ENCODE measurements around the gene BEAN1.

The BEAN1 gene

DNA sequence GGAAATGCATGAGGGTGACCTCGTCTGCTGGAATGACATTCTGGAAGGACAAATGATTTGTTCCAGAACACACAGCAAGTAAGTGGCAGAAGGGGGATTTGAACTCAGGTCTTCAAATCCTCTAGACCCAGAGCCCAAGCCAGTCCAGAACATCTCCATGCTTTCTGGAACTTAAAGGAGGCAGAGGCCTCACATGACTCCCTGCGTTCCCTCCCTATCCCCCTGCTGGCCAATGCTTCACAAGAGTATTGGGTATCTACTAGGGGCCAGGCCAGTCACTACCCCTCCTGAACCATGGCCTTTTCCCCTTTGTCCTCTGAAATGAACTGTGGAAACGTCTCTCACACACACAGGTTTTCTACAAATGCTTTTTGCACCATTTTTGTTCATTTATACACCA, 7.6 kb upstream of the BEAN1 start:
- peak; percentile 28; the same call in 1 of the 3 replicates for ATAC-seq
- no peak for TF ChIP-seq ZC3H10 (CRISPR knock-in tag; IDR thresholded peaks at IDR 0.05)
- TF ChIP-seq ESRRG (CRISPR knock-in tag; IDR thresholded peaks at IDR 0.05): no peak
- no peak for TF ChIP-seq ZNF70 (CRISPR knock-in tag; IDR thresholded peaks at IDR 0.05)
- TF ChIP-seq ZNF8 (CRISPR knock-in tag; IDR thresholded peaks at IDR 0.05): no peak
- TF ChIP-seq, protein P1, sequence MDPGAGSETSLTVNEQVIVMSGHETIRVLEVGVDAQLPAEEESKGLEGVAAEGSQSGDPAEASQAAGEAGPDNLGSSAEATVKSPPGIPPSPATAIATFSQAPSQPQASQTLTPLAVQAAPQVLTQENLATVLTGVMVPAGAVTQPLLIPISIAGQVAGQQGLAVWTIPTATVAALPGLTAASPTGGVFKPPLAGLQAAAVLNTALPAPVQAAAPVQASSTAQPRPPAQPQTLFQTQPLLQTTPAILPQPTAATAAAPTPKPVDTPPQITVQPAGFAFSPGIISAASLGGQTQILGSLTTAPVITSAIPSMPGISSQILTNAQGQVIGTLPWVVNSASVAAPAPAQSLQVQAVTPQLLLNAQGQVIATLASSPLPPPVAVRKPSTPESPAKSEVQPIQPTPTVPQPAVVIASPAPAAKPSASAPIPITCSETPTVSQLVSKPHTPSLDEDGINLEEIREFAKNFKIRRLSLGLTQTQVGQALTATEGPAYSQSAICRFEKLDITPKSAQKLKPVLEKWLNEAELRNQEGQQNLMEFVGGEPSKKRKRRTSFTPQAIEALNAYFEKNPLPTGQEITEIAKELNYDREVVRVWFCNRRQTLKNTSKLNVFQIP (CRISPR knock-in tag; IDR thresholded peaks at IDR 0.05; ENCODE audit: borderline replicate concordance, low read depth): no peak
- no peak for TF ChIP-seq GLIS3 (CRISPR knock-in tag; IDR thresholded peaks at IDR 0.05)
- no peak for TF ChIP-seq SNAI2 (CRISPR knock-in tag; IDR thresholded peaks at IDR 0.05)
- TF ChIP-seq RARB (CRISPR knock-in tag; IDR thresholded peaks at IDR 0.05): no peak
- no peak for TF ChIP-seq TOX (CRISPR knock-in tag; IDR thresholded peaks at IDR 0.05; ENCODE audit: borderline replicate concordance)
- TF ChIP-seq, protein P2, sequence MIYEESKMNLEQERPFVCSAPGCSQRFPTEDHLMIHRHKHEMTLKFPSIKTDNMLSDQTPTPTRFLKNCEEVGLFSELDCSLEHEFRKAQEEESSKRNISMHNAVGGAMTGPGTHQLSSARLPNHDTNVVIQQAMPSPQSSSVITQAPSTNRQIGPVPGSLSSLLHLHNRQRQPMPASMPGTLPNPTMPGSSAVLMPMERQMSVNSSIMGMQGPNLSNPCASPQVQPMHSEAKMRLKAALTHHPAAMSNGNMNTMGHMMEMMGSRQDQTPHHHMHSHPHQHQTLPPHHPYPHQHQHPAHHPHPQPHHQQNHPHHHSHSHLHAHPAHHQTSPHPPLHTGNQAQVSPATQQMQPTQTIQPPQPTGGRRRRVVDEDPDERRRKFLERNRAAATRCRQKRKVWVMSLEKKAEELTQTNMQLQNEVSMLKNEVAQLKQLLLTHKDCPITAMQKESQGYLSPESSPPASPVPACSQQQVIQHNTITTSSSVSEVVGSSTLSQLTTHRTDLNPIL (CRISPR knock-in tag; IDR thresholded peaks at IDR 0.05; ENCODE audit: low read depth): no peak
- no peak for TF ChIP-seq ZFP3 (CRISPR knock-in tag; IDR thresholded peaks at IDR 0.05)
- no peak for TF ChIP-seq PPARA (CRISPR knock-in tag; IDR thresholded peaks at IDR 0.05; ENCODE audit: borderline replicate concordance)
- no peak for TF ChIP-seq CSDC2 (CRISPR knock-in tag; IDR thresholded peaks at IDR 0.05)
- TF ChIP-seq ISL1 (CRISPR knock-in tag; IDR thresholded peaks at IDR 0.05): no peak
- TF ChIP-seq, protein P3, sequence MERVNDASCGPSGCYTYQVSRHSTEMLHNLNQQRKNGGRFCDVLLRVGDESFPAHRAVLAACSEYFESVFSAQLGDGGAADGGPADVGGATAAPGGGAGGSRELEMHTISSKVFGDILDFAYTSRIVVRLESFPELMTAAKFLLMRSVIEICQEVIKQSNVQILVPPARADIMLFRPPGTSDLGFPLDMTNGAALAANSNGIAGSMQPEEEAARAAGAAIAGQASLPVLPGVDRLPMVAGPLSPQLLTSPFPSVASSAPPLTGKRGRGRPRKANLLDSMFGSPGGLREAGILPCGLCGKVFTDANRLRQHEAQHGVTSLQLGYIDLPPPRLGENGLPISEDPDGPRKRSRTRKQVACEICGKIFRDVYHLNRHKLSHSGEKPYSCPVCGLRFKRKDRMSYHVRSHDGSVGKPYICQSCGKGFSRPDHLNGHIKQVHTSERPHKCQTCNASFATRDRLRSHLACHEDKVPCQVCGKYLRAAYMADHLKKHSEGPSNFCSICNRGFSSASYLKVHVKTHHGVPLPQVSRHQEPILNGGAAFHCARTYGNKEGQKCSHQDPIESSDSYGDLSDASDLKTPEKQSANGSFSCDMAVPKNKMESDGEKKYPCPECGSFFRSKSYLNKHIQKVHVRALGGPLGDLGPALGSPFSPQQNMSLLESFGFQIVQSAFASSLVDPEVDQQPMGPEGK (CRISPR knock-in tag; IDR thresholded peaks at IDR 0.05; ENCODE audit: borderline replicate concordance): no peak

DNA sequence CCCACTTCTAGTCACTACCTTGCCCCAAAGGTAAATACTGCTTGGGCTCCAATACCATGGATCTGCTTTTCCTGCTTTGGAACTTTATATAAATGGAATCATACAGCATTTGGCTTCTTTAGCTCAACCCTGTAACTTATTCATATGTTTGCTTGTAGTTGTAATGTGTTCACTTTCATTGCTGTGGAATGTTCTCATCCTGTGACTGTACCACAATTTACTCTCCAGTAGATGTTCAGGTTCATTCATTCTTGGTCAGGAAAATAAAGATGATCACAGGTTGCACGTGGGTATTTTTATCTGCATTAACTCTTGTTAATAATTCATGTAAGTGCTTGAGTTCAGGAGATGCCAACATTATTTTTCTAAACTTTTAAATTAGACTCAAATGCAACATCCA, 6.7 kb upstream of the BEAN1 start:
- TF ChIP-seq ISL1 (CRISPR knock-in tag; IDR thresholded peaks at IDR 0.05): no peak
- TF ChIP-seq, protein P3 (CRISPR knock-in tag; IDR thresholded peaks at IDR 0.05; ENCODE audit: borderline replicate concordance): no peak
- TF ChIP-seq ZC3H10 (CRISPR knock-in tag; IDR thresholded peaks at IDR 0.05): no peak
- TF ChIP-seq RARB (CRISPR knock-in tag; IDR thresholded peaks at IDR 0.05): no peak
- TF ChIP-seq, protein P2 (CRISPR knock-in tag; IDR thresholded peaks at IDR 0.05; ENCODE audit: low read depth): no peak
- TF ChIP-seq OSR1 (CRISPR knock-in tag; IDR thresholded peaks at IDR 0.05): no peak
- TF ChIP-seq, protein P4, sequence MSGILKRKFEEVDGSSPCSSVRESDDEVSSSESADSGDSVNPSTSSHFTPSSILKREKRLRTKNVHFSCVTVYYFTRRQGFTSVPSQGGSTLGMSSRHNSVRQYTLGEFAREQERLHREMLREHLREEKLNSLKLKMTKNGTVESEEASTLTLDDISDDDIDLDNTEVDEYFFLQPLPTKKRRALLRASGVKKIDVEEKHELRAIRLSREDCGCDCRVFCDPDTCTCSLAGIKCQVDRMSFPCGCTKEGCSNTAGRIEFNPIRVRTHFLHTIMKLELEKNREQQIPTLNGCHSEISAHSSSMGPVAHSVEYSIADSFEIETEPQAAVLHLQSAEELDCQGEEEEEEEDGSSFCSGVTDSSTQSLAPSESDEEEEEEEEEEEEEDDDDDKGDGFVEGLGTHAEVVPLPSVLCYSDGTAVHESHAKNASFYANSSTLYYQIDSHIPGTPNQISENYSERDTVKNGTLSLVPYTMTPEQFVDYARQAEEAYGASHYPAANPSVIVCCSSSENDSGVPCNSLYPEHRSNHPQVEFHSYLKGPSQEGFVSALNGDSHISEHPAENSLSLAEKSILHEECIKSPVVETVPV (CRISPR knock-in tag; IDR thresholded peaks at IDR 0.05): no peak
- no peak for TF ChIP-seq TOX (CRISPR knock-in tag; IDR thresholded peaks at IDR 0.05; ENCODE audit: borderline replicate concordance)
- no peak for TF ChIP-seq TCF4 (CRISPR knock-in tag; IDR thresholded peaks at IDR 0.05; ENCODE audit: borderline replicate concordance)
- no peak for TF ChIP-seq CSDC2 (CRISPR knock-in tag; IDR thresholded peaks at IDR 0.05)
- no peak for TF ChIP-seq ZFP3 (CRISPR knock-in tag; IDR thresholded peaks at IDR 0.05)
- no peak for TF ChIP-seq PPARA (CRISPR knock-in tag; IDR thresholded peaks at IDR 0.05; ENCODE audit: borderline replicate concordance)
- TF ChIP-seq ESRRG (CRISPR knock-in tag; IDR thresholded peaks at IDR 0.05): no peak
- no peak for TF ChIP-seq ZNF565 (CRISPR knock-in tag; conservative IDR thresholded peaks at IDR 0.05; ENCODE audit: low read depth)
- TF ChIP-seq GLIS3 (CRISPR knock-in tag; IDR thresholded peaks at IDR 0.05): no peak
- TF ChIP-seq ARNTL (CRISPR knock-in tag; IDR thresholded peaks at IDR 0.05; ENCODE audit: borderline replicate concordance, low read depth): no peak
- no peak for ATAC-seq

DNA sequence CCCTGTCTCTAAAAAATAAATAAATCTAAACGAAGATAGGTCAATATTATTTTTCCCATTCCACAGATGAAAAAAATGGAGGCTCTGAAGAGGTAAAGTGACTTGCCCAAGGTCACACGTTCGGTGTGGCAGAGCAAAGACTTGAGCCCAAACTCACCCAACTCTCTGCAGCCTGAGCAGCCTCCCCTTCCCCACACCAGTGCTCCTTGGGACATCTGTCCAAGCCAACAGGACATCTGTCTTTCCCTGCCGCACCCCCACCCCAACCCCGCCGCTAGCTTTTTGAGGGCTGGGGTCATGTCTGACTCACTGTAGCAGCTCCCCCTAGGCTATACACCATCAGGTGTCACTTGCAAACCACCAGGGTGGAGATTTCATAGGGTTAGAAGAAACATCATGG, 5.2 kb upstream of the BEAN1 start:
- ATAC-seq: no peak
- no peak for TF ChIP-seq ARNTL (CRISPR knock-in tag; IDR thresholded peaks at IDR 0.05; ENCODE audit: borderline replicate concordance, low read depth)
- TF ChIP-seq, protein P3 (CRISPR knock-in tag; IDR thresholded peaks at IDR 0.05; ENCODE audit: borderline replicate concordance): no peak
- no peak for TF ChIP-seq ISL1 (CRISPR knock-in tag; IDR thresholded peaks at IDR 0.05)
- TF ChIP-seq, protein P5, sequence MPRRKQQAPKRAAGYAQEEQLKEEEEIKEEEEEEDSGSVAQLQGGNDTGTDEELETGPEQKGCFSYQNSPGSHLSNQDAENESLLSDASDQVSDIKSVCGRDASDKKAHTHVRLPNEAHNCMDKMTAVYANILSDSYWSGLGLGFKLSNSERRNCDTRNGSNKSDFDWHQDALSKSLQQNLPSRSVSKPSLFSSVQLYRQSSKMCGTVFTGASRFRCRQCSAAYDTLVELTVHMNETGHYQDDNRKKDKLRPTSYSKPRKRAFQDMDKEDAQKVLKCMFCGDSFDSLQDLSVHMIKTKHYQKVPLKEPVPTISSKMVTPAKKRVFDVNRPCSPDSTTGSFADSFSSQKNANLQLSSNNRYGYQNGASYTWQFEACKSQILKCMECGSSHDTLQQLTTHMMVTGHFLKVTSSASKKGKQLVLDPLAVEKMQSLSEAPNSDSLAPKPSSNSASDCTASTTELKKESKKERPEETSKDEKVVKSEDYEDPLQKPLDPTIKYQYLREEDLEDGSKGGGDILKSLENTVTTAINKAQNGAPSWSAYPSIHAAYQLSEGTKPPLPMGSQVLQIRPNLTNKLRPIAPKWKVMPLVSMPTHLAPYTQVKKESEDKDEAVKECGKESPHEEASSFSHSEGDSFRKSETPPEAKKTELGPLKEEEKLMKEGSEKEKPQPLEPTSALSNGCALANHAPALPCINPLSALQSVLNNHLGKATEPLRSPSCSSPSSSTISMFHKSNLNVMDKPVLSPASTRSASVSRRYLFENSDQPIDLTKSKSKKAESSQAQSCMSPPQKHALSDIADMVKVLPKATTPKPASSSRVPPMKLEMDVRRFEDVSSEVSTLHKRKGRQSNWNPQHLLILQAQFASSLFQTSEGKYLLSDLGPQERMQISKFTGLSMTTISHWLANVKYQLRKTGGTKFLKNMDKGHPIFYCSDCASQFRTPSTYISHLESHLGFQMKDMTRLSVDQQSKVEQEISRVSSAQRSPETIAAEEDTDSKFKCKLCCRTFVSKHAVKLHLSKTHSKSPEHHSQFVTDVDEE (CRISPR knock-in tag; IDR thresholded peaks at IDR 0.05): no peak
- TF ChIP-seq ESRRG (CRISPR knock-in tag; IDR thresholded peaks at IDR 0.05): no peak

All from SK-N-SH treated with all-trans-retinoic acid at 6 μM for 48 hours (cell line).